Brain microvascular endothelial cell (primary cell): ENCODE measurements around the gene KNG1.
"Not testable (repeated sequence)": the region's sequence is repeated elsewhere in the genome, so short reads cannot be mapped to it uniquely, and the experiment has no call there.

ENCODE experiments used
- DNase-seq: peaks from one replicate; pipeline ENCODE4 v3.0.0-alpha.2; 2020
- H3K27ac ChIP-seq: fragments of 250-450 bp; sonication (Bioruptor Pico); 2 replicates; pipeline ENCODE4 v1.5.1; 2020; ENCODE audit warnings: mild to moderate bottlenecking, moderate library complexity
- H3K27me3 ChIP-seq: fragments of 250-450 bp; sonication (Bioruptor Pico); replicated peaks from 2 replicates; pipeline ENCODE4 v1.5.1; 2020; ENCODE audit warnings: mild to moderate bottlenecking
- H3K36me3 ChIP-seq: fragments of 250-450 bp; sonication (Bioruptor Pico); replicated peaks from 2 replicates; pipeline ENCODE4 v1.5.1; 2020; ENCODE audit warnings: mild to moderate bottlenecking
- H3K4me3 ChIP-seq: 2 replicates; pipeline ENCODE4 v1.5.1; 2011; ENCODE audit warnings: low read depth, mild to moderate bottlenecking, control low read depth, low read length, moderate library complexity
- CTCF ChIP-seq: IDR thresholded peaks from 2 replicates; pipeline ENCODE4 v1.5.1; 2011; ENCODE audit warnings: low read depth, mild to moderate bottlenecking, moderate library complexity, low read length, control low read depth, inconsistent platforms; ENCODE audit errors: missing control alignments
- in situ Hi-C: cut with HindIII; loops from 2 replicates; pipeline ENCODE4 v1.10.0; 2017; ENCODE audit warnings: low sequenced_read_pairs, low pct_ligation_motif_present

Gene KNG1

GRCh38 chr3:186679151-186679550 is 38.0 kb upstream of the KNG1 start:
- no peak for DNase-seq
- no peak overlapping the region for H3K27ac ChIP-seq
- in situ Hi-C loops = no loop called here
- TF ChIP-seq CTCF = no peak
- peaks cover 2% of the 10 kb centered on the region for H3K27me3 ChIP-seq
- H3K4me3 ChIP-seq = no peak overlapping the region
- H3K36me3 ChIP-seq = no peaks in the 10 kb centered on the region

DNA sequence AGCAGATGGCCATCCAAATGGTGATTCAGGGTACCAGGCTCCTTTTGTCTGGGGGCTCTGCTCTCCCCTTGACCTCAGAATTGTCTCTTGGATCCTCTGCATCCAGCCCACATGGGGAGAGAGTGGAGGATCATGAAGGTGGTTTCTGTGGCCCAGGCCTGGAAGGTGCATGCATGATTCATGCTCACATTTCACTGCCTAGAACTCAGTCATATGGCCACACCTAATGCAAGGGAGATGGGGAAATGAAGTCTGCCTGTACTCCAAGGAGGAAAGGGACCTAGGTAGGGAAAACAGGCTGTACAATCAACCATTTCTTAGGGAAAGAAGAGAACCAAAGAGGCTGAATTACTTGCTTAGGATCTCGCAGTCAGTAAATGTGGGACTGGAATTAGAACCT is 36.3 kb upstream of the KNG1 start:
- in situ Hi-C loops = no loop called here
- no peak for DNase-seq
- Histone ChIP-seq H3K27ac (no peak overlapping the region), H3K27me3 (no peaks in the 10 kb centered on the region), H3K4me3 (no peak overlapping the region), H3K36me3 (no peaks in the 10 kb centered on the region)
- TF ChIP-seq CTCF = no peak

- Histone ChIP-seq H3K4me3 (no peak overlapping the region), H3K27me3 (no peaks in the 10 kb centered on the region), H3K27ac (no peak overlapping the region), H3K36me3 (no peaks in the 10 kb centered on the region)
- DNase-seq = no peak
- TF ChIP-seq CTCF = no peak
- in situ Hi-C loops = no loop called here
These were observed 34.3 kb upstream of the KNG1 start for GRCh38 chr3:186682812-186683211.

DNA sequence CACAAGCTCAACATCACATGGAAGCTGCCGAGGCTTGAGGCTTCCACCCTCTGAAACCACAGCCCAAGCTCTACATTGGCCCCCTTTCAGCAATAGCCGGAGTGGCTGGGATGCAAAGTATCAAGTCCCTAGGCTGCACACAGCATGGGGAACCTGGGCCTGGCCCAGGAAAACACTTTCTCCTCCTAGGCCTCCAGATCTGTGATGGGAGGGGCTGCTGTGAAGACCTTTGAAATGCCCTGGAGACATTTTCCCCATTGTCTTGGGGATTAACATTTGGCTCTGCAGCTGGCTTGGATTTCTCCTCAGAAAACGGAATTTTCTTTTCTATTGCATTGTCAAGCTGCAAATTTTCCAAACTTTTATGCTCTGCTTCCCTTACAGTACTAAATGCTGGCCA is 33.2 kb upstream of the KNG1 start:
- DNase-seq = no peak
- in situ Hi-C loops = no loop called here
- no peak for TF ChIP-seq CTCF
- Histone ChIP-seq H3K27me3 (no peaks in the 10 kb centered on the region), H3K36me3 (no peaks in the 10 kb centered on the region), H3K4me3 (no peak overlapping the region), H3K27ac (no peak overlapping the region)

DNA sequence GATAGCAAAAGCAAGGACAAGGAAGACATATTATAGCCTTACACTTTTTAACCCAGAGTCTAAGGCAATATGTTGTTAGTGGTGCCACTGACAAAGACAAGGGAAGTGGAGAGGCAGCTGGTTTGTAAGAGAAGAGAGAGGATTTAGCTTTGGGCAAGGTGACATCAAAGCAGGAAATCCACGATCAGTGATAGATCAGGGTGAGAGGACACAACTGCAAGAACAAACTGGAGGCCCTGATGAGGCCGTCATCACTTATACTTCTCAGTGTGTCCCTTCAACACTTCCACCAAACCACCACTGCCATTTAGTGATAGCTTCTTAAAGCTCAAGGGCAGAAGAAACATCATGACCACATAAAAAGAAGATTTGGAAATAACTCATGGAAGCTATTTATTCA is 30.7 kb upstream of the KNG1 start:
- H3K27me3 ChIP-seq, in situ Hi-C loops, H3K36me3 ChIP-seq, DNase-seq, H3K4me3 ChIP-seq, H3K27ac ChIP-seq: not testable (repeated sequence)

- Histone ChIP-seq H3K36me3 (no peaks in the 10 kb centered on the region), H3K27me3 (no peaks in the 10 kb centered on the region), H3K4me3 (no peak overlapping the region), H3K27ac (no peak overlapping the region)
- DNase-seq = no peak
- in situ Hi-C loops = no loop called here
- no peak for TF ChIP-seq CTCF
These were observed 30.0 kb upstream of the KNG1 start for GRCh38 chr3:186687120-186687651.

DNA sequence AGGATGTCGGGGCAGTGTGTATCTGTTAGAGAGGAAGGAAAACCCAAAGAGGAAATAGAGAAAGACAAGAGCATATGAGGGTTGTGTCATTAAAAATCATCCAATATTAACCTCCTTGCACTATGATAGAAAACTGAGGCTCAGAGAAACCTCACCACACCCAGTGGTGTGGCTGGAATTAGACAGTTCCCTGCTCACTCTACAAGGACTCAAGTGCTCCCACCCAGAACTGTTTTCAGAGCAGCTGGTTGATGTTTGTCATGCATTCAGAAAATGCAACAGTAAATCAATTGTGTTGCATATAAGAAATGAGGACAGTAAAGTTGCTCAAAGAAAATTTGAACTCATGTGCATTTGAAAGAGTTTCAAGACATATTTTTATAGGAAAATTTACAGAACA is 26.9 kb upstream of the KNG1 start:
- H3K27me3 ChIP-seq, H3K27ac ChIP-seq, DNase-seq, H3K36me3 ChIP-seq, in situ Hi-C loops, H3K4me3 ChIP-seq: not testable (repeated sequence)
